Endodermal cell (in vitro differentiated cells): ENCODE results near the gene CDH18. TPM values are rescaled to one million over a fixed set of nuclear protein-coding genes. Genes with fewer than 3 reads are reported as not detected.

Source experiments
- DNase-seq: peaks from one replicate; pipeline ENCODE4 v3.0.0-alpha.2; 2017
- H3K27ac ChIP-seq: 2 replicates; pipeline ENCODE4 v1.5.1; 2013; ENCODE audit warnings: mild to moderate bottlenecking, low read depth, low read length, moderate library complexity
- H3K27me3 ChIP-seq: 2 replicates; pipeline ENCODE4 v1.6.1; 2013; ENCODE audit warnings: mild to moderate bottlenecking, low read length, moderate library complexity; ENCODE audit not compliant: insufficient read depth, control insufficient read depth, poor library complexity, severe bottlenecking
- H3K36me3 ChIP-seq: 2 replicates; pipeline ENCODE4 v1.7.0; 2013; ENCODE audit warnings: mild to moderate bottlenecking, low read length, moderate library complexity; ENCODE audit not compliant: control insufficient read depth, insufficient read depth
- H3K4me1 ChIP-seq: one replicate; pipeline ENCODE4 v1.7.0; 2013; ENCODE audit warnings: low read length; ENCODE audit not compliant: control insufficient read depth, insufficient read depth
- H3K4me3 ChIP-seq: 2 replicates; pipeline ENCODE4 v1.5.1; 2013; ENCODE audit warnings: mild to moderate bottlenecking, low read length, moderate library complexity
- H3K9ac ChIP-seq: 2 replicates; pipeline ENCODE4 v1.6.1; 2013; ENCODE audit warnings: mild to moderate bottlenecking, low read length, moderate library complexity; ENCODE audit not compliant: poor library complexity, severe bottlenecking; ENCODE audit errors: extremely low read depth
- H3K9me3 ChIP-seq: 2 replicates; pipeline ENCODE4 v1.6.1; 2013; ENCODE audit warnings: mild to moderate bottlenecking, low read length, moderate library complexity; ENCODE audit not compliant: control insufficient read depth
- H3K27ac Mint-ChIP-seq: 2 replicates; pipeline ENCODE4 v1.8.0; 2020; ENCODE audit warnings: mixed read lengths
- H3K27me3 Mint-ChIP-seq: 2 replicates; pipeline ENCODE4 v1.8.0; 2021; ENCODE audit warnings: mild to moderate bottlenecking, mixed read lengths; ENCODE audit not compliant: insufficient read depth
- H3K36me3 Mint-ChIP-seq: 2 replicates; pipeline ENCODE4 v1.8.0; 2020; ENCODE audit warnings: low read depth, mixed read lengths
- H3K4me1 Mint-ChIP-seq: 2 replicates; pipeline ENCODE4 v1.8.0; 2020; ENCODE audit warnings: mixed read lengths
- H3K4me3 Mint-ChIP-seq: 2 replicates; pipeline ENCODE4 v1.8.0; 2020; ENCODE audit warnings: mild to moderate bottlenecking, moderate library complexity, mixed read lengths
- H3K9me3 Mint-ChIP-seq: 2 replicates; pipeline ENCODE4 v1.8.0; 2020; ENCODE audit warnings: mild to moderate bottlenecking, mixed read lengths
- CTCF ChIP-seq: fragments of 200-600 bp; sonication (generic); conservative IDR thresholded peaks from 2 replicates; pipeline ENCODE4 v1.5.0; 2021; ENCODE audit warnings: antibody characterized with exemption, mild to moderate bottlenecking
- WGBS, 2 experiments: methylation state at CpG; one replicate each; pipeline versions ENCODE4 v1.1.5 to v1.1.7; 2013; ENCODE audit warnings: missing lambda C conversion rate in 2 of 2, mixed read lengths in 1 of 2; ENCODE audit not compliant: insufficient coverage in 1 of 2, insufficient read length in 1 of 2; 5-methylcytosine and 5-hydroxymethylcytosine counted together
- total RNA-seq, 2 donors: library from RNA; stranded (reverse); fragmentation: NEBNext Ultra II Directional in 1 of 2; extraction: Animal tissue kit (Norgen Biotek cat#: 25700) in 1 of 2; gene quantifications; 2 replicates in 1 of 2; 3 replicates in 1 of 2; pipeline ENCODE4 v1.2.1, GENCODE V29; 2021

CDH18 gene
- total RNA-seq, 2 donors from 2014 or later: 0.22 TPM; not detected in 1

GRCh38 chr5:19534751-19535150, 453.2 kb downstream of the CDH18 start:
- H3K4me1 Mint-ChIP-seq: no peaks in the 10 kb centered on the region
- WGBS, 2 experiments: 91% methylated on average over 1 of the region's 1 CpG; no CpG with 5 or more reads in 1 of the 2 experiments

GRCh38 chr5:19532936-19533335, 455.1 kb downstream of the CDH18 start:
- peaks cover 3% of the 10 kb centered on the region for H3K9me3 Mint-ChIP-seq
- H3K27ac ChIP-seq: no peak overlapping the region
- H3K4me1 Mint-ChIP-seq: no peaks in the 10 kb centered on the region
- WGBS, 2 experiments: 87 to 93% methylated on average over 3 to 4 of the region's 4 CpGs
- no peak overlapping the region for H3K27ac Mint-ChIP-seq
- H3K36me3 ChIP-seq: no peaks in the 10 kb centered on the region
- no peak for DNase-seq
- H3K4me3 Mint-ChIP-seq: no peak overlapping the region
- H3K9ac ChIP-seq: no peak overlapping the region
- no peaks in the 10 kb centered on the region for H3K4me1 ChIP-seq
- no peaks in the 10 kb centered on the region for H3K9me3 ChIP-seq
- no peaks in the 10 kb centered on the region for H3K36me3 Mint-ChIP-seq
- H3K4me3 ChIP-seq: no peak overlapping the region
- no peaks in the 10 kb centered on the region for H3K27me3 Mint-ChIP-seq
- no peaks in the 10 kb centered on the region for H3K27me3 ChIP-seq
- TF ChIP-seq CTCF: no peak

More at GRCh38 chr5:19534751-19535150, 453.2 kb downstream of the CDH18 start:
- Mint-ChIP-seq H3K27me3 (no peaks in the 10 kb centered on the region), H3K9me3 (peaks cover 3% of the 10 kb centered on the region), H3K27ac (no peak overlapping the region), H3K4me3 (no peak overlapping the region), H3K36me3 (no peaks in the 10 kb centered on the region)
- Histone ChIP-seq H3K27ac (no peak overlapping the region), H3K36me3 (no peaks in the 10 kb centered on the region), H3K4me3 (no peak overlapping the region), H3K9ac (no peak overlapping the region), H3K9me3 (no peaks in the 10 kb centered on the region), H3K27me3 (no peaks in the 10 kb centered on the region), H3K4me1 (no peaks in the 10 kb centered on the region)
- no peak for TF ChIP-seq CTCF
- DNase-seq: no peak

DNA sequence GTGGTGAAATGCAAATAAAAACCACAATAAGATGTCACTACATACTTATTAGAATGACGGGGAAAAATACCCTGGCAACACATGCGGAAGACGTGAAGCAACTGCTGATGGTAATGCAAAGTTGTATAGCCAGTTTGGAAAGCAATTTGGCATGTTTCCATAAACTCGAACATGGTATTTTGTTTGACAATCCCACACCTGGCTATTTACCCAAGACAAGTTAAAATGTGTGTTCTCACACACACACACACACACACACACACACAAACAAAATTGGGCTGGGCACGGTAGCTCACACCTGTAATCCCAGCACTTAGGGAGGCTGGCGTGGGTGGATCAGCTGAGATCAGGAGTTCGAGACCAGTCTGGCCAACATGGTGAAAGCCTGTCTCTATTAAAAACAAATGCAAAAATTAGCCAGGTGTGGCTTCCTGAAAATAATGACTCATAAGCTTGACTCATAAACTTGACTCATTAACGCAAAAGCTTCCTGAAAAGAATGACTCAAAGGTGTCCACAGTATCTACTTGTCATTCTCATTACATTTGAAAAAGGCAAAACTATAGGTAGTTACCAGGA, 456.5 kb downstream of the CDH18 start:
- H3K4me3 Mint-ChIP-seq: no peak overlapping the region
- TF ChIP-seq CTCF: no peak
- no peaks in the 10 kb centered on the region for H3K27me3 Mint-ChIP-seq
- H3K36me3 Mint-ChIP-seq: no peaks in the 10 kb centered on the region
- Histone ChIP-seq H3K27me3 (no peaks in the 10 kb centered on the region), H3K9ac (no peak overlapping the region), H3K36me3 (no peaks in the 10 kb centered on the region), H3K9me3 (no peaks in the 10 kb centered on the region), H3K4me3 (no peak overlapping the region), H3K4me1 (no peaks in the 10 kb centered on the region), H3K27ac (no peak overlapping the region)
- H3K9me3 Mint-ChIP-seq: peaks cover 3% of the 10 kb centered on the region
- H3K4me1 Mint-ChIP-seq: no peaks in the 10 kb centered on the region
- no peak for DNase-seq
- WGBS, 2 experiments: 92 to 93% methylated on average over 5 to 8 of the region's 8 CpGs
- no peak overlapping the region for H3K27ac Mint-ChIP-seq
